NK-92 treated with Interleukin-12 subunit alpha and Interleukin-12 subunit beta, amount 100 ng/mL, for 24 hours (cell line): ENCODE data around the gene MYBPHL.

Experiments
- DNase-seq: peaks from one replicate; lab custom pipeline; 2025; lab: John Stamatoyannopoulos, UW

The MYBPHL gene

DNA sequence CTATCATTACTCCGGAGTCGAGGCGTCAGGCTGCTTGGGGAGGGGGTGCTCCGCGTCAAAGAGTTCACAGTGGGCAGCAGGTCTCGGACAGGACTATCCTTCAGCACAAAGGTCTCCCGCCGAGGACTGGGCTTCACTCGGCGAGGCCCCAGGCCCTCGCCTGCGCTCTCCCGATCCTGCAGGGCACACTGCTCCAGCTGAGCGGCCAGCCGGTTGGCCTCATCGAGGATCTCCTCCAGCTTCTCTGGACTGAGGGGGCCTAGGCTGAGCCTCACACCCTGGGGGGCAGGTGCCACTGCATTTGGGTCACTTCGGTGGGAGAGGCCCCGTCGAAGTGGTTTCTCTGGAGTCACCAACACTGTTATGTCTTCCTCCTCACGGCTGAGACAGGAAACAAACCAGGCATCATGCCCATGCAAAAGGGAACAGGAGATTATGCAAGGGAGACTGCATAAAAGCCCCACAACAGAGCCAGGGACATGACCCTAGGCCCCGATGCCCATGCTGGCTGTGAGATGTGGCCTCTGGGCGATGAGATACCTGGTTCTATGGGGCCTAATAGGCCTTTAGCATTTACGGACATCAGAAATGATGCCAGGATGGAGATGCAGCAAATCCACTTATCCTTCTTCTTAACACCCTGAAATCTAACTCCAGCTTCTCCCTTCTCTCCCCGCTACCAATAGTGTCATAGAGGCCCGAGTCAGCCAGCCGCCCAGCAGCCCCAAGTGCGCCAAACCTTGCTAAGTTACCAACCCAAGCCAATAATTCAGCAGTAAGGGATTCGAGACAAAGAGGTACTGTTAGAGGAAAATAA, 24.9 kb downstream of the MYBPHL start:
- DNase-seq: no peak

DNA sequence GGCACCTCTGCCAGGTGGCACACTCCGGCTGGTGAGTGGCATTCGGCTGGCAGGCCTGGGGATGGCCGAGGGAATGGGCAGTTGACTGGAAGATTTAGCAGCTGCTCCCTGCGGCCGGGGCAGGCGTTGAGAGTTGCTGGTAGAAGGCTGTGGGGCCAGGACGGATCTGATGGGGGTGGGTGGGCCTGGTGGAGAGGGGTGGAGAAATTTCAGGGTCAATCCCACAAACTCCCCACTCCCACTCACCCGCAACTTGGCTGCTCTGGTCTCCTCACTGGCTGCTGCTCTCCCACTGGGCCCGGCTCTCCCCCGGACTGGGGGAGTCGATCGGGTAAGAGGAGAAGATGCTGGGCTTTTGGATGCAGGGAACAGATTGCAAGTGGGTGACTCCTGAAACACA, 25.9 kb downstream of the MYBPHL start:
- DNase-seq: no peak

DNA sequence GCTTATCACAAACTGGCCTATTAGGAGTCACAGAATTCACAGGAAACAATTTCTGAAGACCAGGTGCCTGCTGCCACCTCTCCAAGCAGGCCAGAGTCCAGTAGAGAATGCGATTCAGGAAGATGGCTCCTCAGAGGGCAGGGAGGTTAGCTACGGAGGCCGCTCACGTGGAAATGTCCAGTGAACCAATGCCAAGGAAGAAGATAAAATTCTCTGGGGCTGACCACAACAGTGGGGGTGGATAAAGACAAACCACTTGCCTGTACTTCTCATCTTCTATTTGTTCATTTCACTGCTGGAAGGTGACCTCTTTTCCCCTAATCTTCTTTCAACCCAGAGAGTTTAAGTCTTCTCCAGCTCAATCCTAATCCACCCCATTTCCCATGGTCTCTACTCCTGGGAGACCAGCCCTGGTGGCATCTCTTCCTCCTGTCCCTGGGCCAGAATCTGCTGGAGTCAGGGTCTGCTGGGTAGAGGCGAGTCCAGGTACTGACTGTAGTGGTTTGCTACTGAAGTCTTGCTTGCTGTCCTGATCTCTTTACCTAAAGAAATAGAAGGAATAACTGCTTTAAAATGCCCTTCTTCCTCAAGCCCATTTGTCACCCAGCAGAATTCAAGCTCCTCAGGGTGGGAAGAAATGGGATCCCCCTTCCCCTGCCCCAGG, 27.1 kb downstream of the MYBPHL start:
- no peak for DNase-seq

DNA sequence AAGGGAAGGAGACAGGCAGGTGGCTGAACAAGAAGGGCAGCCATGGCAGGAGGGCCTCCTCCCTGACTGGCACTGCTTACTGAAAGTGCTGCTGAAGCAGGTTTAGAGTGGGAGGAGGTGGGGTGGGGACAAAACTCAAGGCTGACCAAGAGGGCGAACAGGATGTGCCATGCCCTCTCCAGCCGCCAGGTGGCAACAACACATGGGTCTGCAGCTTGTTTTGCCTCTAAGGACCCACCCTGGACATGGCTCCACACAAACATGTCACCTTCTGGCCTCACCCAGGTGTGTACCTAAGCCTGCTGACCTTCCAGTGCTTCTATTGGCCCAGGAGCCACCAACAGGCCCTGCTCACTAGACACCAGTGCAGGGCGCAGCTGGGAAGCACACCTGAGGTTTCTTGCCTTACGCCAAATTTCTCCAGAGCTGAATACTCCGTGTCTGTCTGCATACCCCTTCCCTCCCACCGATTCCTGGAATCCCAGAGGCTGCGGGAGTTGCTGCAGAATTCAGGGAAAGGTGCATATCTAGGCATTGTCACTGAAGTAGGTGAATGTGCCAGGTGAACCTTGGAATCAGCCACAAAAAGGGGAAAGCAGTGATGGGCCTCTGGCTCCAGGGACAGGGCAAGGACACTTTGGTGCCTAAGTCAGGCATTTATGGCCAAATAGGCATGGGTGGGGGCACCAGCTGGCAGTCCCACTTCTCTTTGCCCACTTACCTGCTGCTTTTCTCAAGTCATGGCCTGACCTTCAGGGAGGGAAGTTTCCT, 29.2 kb downstream of the MYBPHL start:
- peak; percentile 40 for DNase-seq

GRCh38 chr1:109275706-109276345, 31.0 kb downstream of the MYBPHL start:
- DNase-seq: no peak

GRCh38 chr1:109274533-109275476, 32.0 kb downstream of the MYBPHL start:
- no peak for DNase-seq

GRCh38 chr1:109273570-109274288, 33.1 kb downstream of the MYBPHL start:
- no peak for DNase-seq

DNA sequence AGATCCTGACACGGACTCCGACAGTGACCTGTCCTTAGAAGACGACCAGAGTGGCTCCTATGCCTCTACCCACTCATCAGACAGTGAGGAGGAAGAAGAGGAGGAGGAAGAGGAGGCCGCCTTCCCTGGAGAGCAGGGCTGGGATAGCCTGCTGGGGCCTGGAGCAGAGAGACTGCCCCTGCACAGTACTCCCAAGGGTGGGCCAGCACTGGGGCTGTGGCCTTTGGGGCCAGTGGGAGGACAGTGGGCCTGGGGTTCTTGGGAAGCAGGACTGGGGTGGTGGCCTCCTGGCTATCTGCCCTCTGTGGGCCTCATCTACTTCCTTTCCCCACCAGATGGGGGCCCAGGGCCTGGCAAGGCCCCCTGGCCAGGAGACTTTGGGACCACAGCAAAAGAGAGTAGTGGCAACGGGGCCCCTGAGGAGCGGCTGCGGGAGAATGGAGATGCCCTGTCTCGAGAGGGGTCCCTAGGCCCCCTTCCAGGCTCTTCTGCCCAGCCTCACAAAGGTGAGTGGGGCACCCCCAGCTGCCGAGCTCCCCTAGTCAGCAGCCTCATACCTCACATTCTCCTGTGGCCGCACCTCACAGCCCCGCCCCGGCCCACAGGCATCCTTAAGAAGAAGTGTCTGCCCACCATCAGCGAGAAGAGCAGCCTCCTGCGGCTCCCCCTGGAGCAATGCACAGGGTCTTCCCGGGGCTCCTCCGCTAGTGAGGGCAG, 33.8 kb downstream of the MYBPHL start:
- no peak for DNase-seq

DNA sequence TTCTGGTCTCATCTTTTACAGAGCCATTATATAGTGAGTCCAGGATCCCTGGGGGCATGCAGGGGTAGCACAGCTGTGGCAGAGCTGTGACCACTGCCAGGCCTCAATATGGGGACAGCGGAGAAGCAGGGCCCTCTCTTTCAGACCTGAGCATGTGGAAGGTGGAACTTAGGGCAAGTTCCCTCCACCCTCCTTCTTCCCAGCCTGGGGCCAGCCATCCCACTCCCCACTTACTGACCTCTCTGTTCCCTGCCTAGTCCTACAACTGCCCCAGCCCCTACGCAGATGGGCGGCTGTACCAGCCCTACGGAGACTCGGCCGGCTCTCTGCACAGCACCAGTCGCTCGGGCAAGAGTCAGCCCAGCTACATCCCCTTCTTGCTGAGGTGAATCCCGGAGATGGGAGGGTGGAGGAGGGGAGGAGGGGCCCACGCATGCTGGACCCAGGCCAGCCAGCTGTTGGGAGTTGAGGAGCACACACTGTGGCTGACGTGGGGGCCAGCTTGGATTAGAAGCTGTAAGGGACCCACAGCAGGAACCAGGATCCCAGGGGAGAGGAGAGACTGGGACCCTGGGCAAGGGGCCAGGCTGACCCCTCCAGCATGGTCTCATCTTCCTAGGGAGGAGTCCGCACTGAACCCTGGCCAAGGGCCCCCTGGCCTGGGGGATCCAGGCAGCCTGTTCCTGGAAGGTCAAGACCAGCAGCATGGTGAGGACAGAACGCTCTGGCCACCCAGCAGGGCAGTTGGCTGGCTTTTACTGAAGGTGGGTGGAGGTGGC, 34.6 kb downstream of the MYBPHL start:
- DNase-seq: no peak

DNA sequence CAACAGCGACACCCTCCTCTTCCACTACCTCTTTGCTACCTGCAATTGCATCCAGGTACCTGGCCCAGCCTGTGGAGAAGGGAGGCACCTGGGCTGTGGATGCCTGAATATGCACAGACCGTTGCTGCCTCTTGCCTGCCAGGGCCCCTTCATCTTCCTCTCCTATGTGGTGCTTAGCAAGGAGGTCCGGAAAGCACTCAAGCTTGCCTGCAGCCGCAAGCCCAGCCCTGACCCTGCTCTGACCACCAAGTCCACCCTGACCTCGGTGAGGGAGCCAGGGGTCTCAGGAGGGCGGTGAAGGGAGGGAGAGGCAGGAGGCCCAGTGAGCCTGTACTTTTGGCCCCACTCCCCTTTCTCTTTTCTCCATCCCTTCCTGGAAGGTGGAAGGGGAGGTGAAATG, 35.4 kb downstream of the MYBPHL start:
- no peak for DNase-seq

DNA sequence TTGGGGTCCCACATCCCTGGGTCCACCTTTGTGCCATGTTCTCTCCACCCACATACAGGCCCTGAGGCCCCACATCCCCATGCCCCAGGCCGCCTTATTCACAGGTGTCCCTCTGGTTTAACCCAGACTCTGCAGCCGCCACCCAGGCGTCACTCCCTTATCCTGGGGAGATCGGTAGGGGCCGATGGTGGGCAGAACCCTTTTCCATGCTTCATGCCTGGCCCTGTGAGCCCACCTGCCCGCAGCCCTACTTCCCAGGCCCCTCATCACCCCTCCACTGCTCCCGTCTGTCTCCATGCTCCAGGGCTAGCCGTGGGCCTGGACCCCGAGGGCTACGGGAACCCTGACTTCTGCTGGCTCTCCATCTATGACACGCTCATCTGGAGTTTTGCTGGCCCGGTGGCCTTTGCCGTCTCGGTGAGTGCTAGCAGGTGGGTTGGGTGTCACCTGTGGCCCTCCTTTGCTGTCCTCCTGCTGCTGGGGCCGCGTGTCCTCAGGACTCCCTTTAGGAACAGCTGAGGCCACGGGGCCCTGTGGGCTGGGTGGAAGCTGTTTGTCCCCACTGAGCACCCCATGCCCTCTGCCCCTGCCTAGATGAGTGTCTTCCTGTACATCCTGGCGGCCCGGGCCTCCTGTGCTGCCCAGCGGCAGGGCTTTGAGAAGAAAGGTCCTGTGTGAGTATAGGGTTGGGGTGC, 36.0 kb downstream of the MYBPHL start:
- DNase-seq: no peak

GRCh38 chr1:109269981-109270622, 36.7 kb downstream of the MYBPHL start:
- no peak for DNase-seq

DNA sequence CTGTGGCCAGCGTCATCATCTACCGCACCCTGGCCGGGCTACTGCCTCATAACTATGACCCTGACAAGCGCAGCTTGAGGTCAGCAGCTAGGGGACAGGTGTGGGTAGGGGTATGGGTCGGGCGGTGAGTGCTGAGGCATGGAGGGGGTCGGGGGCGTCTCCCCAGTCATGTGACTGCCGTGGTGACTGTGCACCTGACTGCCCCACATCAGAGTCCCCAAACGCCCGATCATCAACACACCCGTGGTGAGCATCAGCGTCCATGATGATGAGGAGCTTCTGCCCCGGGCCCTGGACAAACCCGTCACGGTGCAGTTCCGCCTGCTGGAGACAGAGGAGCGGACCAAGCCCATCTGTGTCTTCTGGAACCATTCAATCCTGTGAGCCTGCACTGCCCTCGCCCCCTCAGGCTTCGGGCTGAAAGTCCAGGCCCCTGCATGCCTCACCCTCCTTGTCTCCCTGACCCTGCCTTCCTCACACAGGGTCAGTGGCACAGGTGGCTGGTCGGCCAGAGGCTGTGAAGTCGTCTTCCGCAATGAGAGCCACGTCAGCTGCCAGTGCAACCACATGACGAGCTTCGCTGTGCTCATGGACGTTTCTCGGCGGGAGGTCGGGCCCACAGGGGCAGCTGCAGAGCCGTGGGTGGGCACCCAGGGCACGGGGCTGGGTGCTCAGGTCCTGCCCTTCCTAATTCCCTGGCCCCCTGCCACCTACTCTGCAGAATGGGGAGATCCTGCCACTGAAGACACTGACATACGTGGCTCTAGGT, 37.4 kb downstream of the MYBPHL start:
- DNase-seq: no peak

DNA sequence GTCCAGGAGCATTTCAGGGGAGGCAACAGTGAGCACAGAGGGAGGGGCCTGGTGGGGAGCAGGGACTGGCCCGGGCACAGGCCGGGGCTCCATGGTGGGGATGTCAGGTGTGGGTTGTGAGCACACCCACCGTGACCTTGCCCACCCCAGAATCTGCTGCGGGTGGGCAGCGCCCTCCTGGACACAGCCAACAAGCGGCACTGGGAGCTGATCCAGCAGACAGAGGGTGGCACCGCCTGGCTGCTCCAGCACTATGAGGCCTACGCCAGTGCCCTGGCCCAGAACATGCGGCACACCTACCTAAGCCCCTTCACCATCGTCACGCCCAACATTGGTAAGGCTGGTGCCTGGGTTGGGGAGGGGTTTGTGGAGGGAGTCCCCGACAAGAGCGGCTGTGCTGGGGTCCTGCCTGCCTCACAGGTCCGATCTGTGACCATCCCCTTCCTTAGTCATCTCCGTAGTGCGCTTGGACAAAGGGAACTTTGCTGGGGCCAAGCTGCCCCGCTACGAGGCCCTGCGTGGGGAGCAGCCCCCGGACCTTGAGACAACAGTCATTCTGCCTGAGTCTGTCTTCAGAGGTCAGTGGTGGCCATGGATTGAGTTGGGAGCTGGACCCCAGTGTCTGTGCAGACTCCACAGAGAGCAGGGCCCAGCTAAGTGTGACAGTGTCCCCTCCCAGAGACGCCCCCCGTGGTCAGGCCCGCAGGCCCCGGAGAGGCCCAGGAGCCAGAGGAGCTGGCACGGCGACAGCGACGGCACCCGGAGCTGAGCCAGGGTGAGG, 38.2 kb downstream of the MYBPHL start:
- no peak for DNase-seq

- no peak for DNase-seq
These were observed 39.0 kb downstream of the MYBPHL start for GRCh38 chr1:109267743-109268300.

- no peak for DNase-seq
These were observed 39.8 kb downstream of the MYBPHL start for GRCh38 chr1:109266965-109267364.
